Fibroblast of villous mesenchyme (primary cell): ENCODE measurements around the gene KCNMB2. TPM values are rescaled to one million over a fixed set of nuclear protein-coding genes. Genes with fewer than 3 reads are reported as not detected.

Source experiments
- DNase-seq: peaks from one replicate; pipeline ENCODE4 v3.0.0-alpha.2; 2010; ENCODE audit warnings: low read depth
- H3K4me3 ChIP-seq: 2 replicates; pipeline ENCODE4 v1.5.1; 2011; ENCODE audit warnings: low read depth, mild to moderate bottlenecking, low read length
- CTCF ChIP-seq: IDR thresholded peaks from 2 replicates; pipeline ENCODE4 v1.5.1; 2012; ENCODE audit warnings: low read depth, mild to moderate bottlenecking, low read length; ENCODE audit not compliant: insufficient read depth
- total RNA-seq: library from RNA; depleted of rRNA; stranded (reverse); fragments of >200 nt; gene quantifications from 2 replicates; pipeline ENCODE4 v1.2.3, GENCODE V29; 2012

KCNMB2 gene
- total RNA-seq, 1 donor = not detected

GRCh38 chr3:178496911-178497310 lies 39.3 kb upstream of the KCNMB2 start:
- H3K4me3 ChIP-seq = no peak overlapping the region
- no peak for TF ChIP-seq CTCF
- DNase-seq = no peak

- no peak for TF ChIP-seq CTCF
- no peak overlapping the region for H3K4me3 ChIP-seq
- DNase-seq = no peak
These were observed 37.4 kb upstream of the KCNMB2 start for GRCh38 chr3:178498871-178499270.

GRCh38 chr3:178500631-178501030 lies 35.6 kb upstream of the KCNMB2 start:
- no peak overlapping the region for H3K4me3 ChIP-seq
- peak; percentile 48 for DNase-seq
- TF ChIP-seq CTCF = no peak

- no peak for TF ChIP-seq CTCF
- H3K4me3 ChIP-seq = no peak overlapping the region
- no peak for DNase-seq
These were observed 32.1 kb upstream of the KCNMB2 start for GRCh38 chr3:178504128-178504527.

- TF ChIP-seq CTCF = no peak
- H3K4me3 ChIP-seq = no peak overlapping the region
- DNase-seq = no peak
These were observed 30.4 kb upstream of the KCNMB2 start for GRCh38 chr3:178505832-178506231.

- no peak for DNase-seq
- TF ChIP-seq CTCF = no peak
- no peak overlapping the region for H3K4me3 ChIP-seq
These were observed 28.5 kb upstream of the KCNMB2 start for GRCh38 chr3:178507507-178508442.
